Mesenchymal stem cell (in vitro differentiated cells and primary cell): ENCODE data around the gene CCDC188.

Experiments used
- DNase-seq: peaks from one replicate; pipeline ENCODE4 v3.0.0-alpha.2; 2013
- H2AFZ ChIP-seq: one replicate; pipeline ENCODE4 v1.6.1; 2013; ENCODE audit warnings: low read depth, mild to moderate bottlenecking, control low read depth, inconsistent platforms, low read length, moderate library complexity
- H2AK5ac ChIP-seq: 2 replicates; pipeline ENCODE4 v1.6.1; 2013; ENCODE audit warnings: low read length, moderate library complexity, mild to moderate bottlenecking, inconsistent platforms; ENCODE audit not compliant: severe bottlenecking
- H2BK120ac ChIP-seq: one replicate; pipeline ENCODE4 v1.6.1; 2013; ENCODE audit warnings: low read depth, mild to moderate bottlenecking, inconsistent platforms, low read length, moderate library complexity
- H2BK12ac ChIP-seq, 2 experiments: one replicate each; pipeline ENCODE4 v1.6.1; 2013; ENCODE audit warnings: inconsistent platforms in 2 of 2, low read length in 2 of 2, mild to moderate bottlenecking in 2 of 2, moderate library complexity in 2 of 2, control low read depth in 1 of 2
- H2BK15ac ChIP-seq: one replicate; pipeline ENCODE4 v1.6.1; 2013; ENCODE audit warnings: mild to moderate bottlenecking, low read depth, inconsistent platforms; ENCODE audit not compliant: poor library complexity, severe bottlenecking
- H2BK5ac ChIP-seq: 2 replicates; pipeline ENCODE4 v1.6.1; 2013; ENCODE audit warnings: low read depth, mild to moderate bottlenecking, low read length, control low read depth, inconsistent platforms; ENCODE audit not compliant: poor library complexity, severe bottlenecking
- H3K14ac ChIP-seq, 2 experiments: one replicate each; pipeline ENCODE4 v1.6.1; 2013; ENCODE audit warnings: inconsistent platforms in 2 of 2, low read length in 2 of 2, control low read depth in 1 of 2, mild to moderate bottlenecking in 1 of 2, moderate library complexity in 1 of 2
- H3K18ac ChIP-seq, 2 experiments: one replicate each; pipeline ENCODE4 v1.6.1; 2013; ENCODE audit warnings: inconsistent platforms in 2 of 2, low read length in 2 of 2, control low read depth in 1 of 2, low read depth in 1 of 2, mild to moderate bottlenecking in 1 of 2
- H3K23ac ChIP-seq, 2 experiments: one replicate each; pipeline ENCODE4 v1.6.1; 2013; ENCODE audit warnings: inconsistent platforms in 2 of 2, low read length in 2 of 2, mild to moderate bottlenecking in 2 of 2, moderate library complexity in 2 of 2, control low read depth in 1 of 2
- H3K27ac ChIP-seq: 2 replicates; pipeline ENCODE4 v1.5.1; 2013; ENCODE audit warnings: mild to moderate bottlenecking, moderate library complexity, low read length, control low read depth, inconsistent platforms; ENCODE audit not compliant: poor library complexity, severe bottlenecking
- H3K27me3 ChIP-seq, 2 experiments: 2 replicates each; pipeline versions ENCODE4 v1.6.1 to v1.7.0; 2013; ENCODE audit warnings: low read length in 2 of 2, mild to moderate bottlenecking in 2 of 2, moderate library complexity in 2 of 2, control low read depth in 1 of 2, inconsistent platforms in 1 of 2; ENCODE audit not compliant: control insufficient read depth in 1 of 2, insufficient read depth in 1 of 2
- H3K36me3 ChIP-seq, 2 experiments: 2 replicates each; pipeline versions ENCODE4 v1.6.1 to v1.7.0; 2013; ENCODE audit warnings: low read length in 2 of 2, control low read depth in 1 of 2, inconsistent platforms in 1 of 2, low read depth in 1 of 2, mild to moderate bottlenecking in 1 of 2; ENCODE audit not compliant: insufficient read depth in 2 of 2, control insufficient read depth in 1 of 2
- H3K4ac ChIP-seq, 2 experiments: one replicate each; pipeline ENCODE4 v1.6.1; 2013; ENCODE audit warnings: inconsistent platforms in 2 of 2, low read length in 2 of 2, mild to moderate bottlenecking in 2 of 2, moderate library complexity in 2 of 2, control low read depth in 1 of 2, low read depth in 1 of 2
- H3K4me1 ChIP-seq: 2 replicates; pipeline ENCODE4 v1.6.1; 2013; ENCODE audit warnings: low read depth, low read length, control low read depth; ENCODE audit not compliant: control insufficient read depth, insufficient read depth
- H3K4me2 ChIP-seq: 2 replicates; pipeline ENCODE4 v1.6.1; 2013; ENCODE audit warnings: low read length, mild to moderate bottlenecking, inconsistent platforms; ENCODE audit not compliant: poor library complexity, severe bottlenecking
- H3K4me3 ChIP-seq, 2 experiments: 2 replicates each; pipeline versions ENCODE4 v1.5.1 to v1.7.0; 2013; ENCODE audit warnings: low read length in 2 of 2, mild to moderate bottlenecking in 2 of 2, control low read depth in 1 of 2, low read depth in 1 of 2; ENCODE audit not compliant: insufficient read depth in 1 of 2
- H3K79me1 ChIP-seq: replicated peaks from 2 replicates; pipeline ENCODE4 v1.6.1; 2013; ENCODE audit warnings: mild to moderate bottlenecking, control low read depth, low read length, inconsistent platforms; ENCODE audit not compliant: poor library complexity, severe bottlenecking
- H3K9ac ChIP-seq: 2 replicates; pipeline ENCODE4 v1.7.0; 2013; ENCODE audit warnings: mild to moderate bottlenecking, low read length, moderate library complexity
- H3K9me3 ChIP-seq: 2 replicates; pipeline ENCODE4 v1.7.0; 2013; ENCODE audit warnings: mild to moderate bottlenecking, low read length; ENCODE audit not compliant: control insufficient read depth
- H4K8ac ChIP-seq: one replicate; pipeline ENCODE4 v1.6.1; 2013; ENCODE audit warnings: inconsistent platforms, mild to moderate bottlenecking, low read length, moderate library complexity
- H4K91ac ChIP-seq: one replicate; pipeline ENCODE4 v1.6.1; 2013; ENCODE audit warnings: mild to moderate bottlenecking, low read length, inconsistent platforms
- WGBS: methylation state at CpG from one replicate; pipeline ENCODE4 v1.1.7; 2013; ENCODE audit warnings: mixed read lengths; 5-methylcytosine and 5-hydroxymethylcytosine counted together

CCDC188 gene

DNA sequence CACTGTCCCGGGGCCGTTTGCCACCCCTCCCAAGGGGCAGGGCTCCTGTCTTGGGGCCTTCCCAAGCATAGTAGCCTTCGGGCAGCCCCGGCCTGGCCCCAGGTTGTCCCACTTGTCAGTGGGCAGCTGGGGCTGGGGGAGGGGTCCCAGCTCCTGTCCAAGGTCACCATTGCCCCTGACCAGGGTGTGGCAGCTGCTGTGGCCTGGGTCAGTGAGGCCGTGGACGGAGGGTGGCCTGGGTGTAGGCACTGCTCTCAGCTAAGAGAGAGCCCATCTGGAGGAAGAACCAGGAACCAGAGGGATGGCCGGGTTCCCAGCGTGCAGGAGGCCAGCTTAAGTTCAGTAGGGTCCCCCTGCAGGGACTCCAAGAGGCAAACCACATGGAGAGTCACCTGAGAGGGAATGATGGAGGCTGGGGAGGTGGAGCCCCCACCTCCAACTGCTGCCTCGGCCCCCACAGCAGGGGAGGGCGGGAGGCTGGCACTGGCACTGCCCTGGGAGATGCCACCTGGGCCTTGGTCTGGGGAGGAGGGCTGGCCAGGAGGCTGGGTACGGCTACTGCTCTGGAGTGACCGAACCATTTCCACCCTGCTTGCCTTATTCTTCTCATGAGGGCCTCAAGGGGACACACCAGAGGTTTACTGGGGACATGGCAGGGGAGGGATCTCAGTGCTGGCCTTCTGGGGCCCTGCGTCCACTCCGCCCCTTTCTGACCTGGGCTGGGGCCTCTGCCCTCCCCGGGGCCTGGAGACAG, 6.8 kb upstream of the CCDC188 start:
- H4K8ac ChIP-seq, result no peak overlapping the region
- H3K4me1 ChIP-seq, result peaks cover 7% of the 10 kb centered on the region
- no peak overlapping the region for H2BK5ac ChIP-seq
- H3K27me3 ChIP-seq, result peaks cover 21 to 59% of the 10 kb centered on the region in 2 experiments
- no peak overlapping the region for H2AK5ac ChIP-seq
- H2AFZ ChIP-seq, result no peak overlapping the region
- no peaks in the 10 kb centered on the region for H3K9me3 ChIP-seq
- H3K79me1 ChIP-seq, result no peaks in the 10 kb centered on the region
- no peak overlapping the region for H3K4me3 ChIP-seq
- H2BK120ac ChIP-seq, result no peak overlapping the region
- H3K9ac ChIP-seq, result no peak overlapping the region
- no peak overlapping the region for H3K4me2 ChIP-seq
- H3K23ac ChIP-seq, result no peak overlapping the region
- no peak overlapping the region for H2BK12ac ChIP-seq
- no peak overlapping the region for H3K4ac ChIP-seq
- H3K27ac ChIP-seq, result no peak overlapping the region
- H3K18ac ChIP-seq, result no peak overlapping the region
- DNase-seq, result no peak
- 80% methylated on average over 13 of the region's 15 CpGs for WGBS
- H3K36me3 ChIP-seq, result no peaks in the 10 kb centered on the region
- H4K91ac ChIP-seq, result no peak overlapping the region
- no peak overlapping the region for H2BK15ac ChIP-seq
- H3K14ac ChIP-seq, result no peak overlapping the region

- H3K4me1 ChIP-seq, result peaks cover 7% of the 10 kb centered on the region
- no peak overlapping the region for H3K18ac ChIP-seq
- no peak overlapping the region for H4K91ac ChIP-seq
- H2BK15ac ChIP-seq, result no peak overlapping the region
- no peak overlapping the region for H3K9ac ChIP-seq
- no peak overlapping the region for H3K4me3 ChIP-seq
- no peak overlapping the region for H3K4ac ChIP-seq
- no peak overlapping the region for H2AFZ ChIP-seq
- WGBS, result 48% methylated on average over 17 of the region's 17 CpGs
- H3K27me3 ChIP-seq, result peaks cover 21 to 62% of the 10 kb centered on the region in 2 experiments
- H2BK5ac ChIP-seq, result no peak overlapping the region
- H2BK120ac ChIP-seq, result no peak overlapping the region
- no peak overlapping the region for H3K14ac ChIP-seq
- H4K8ac ChIP-seq, result no peak overlapping the region
- no peak overlapping the region for H2BK12ac ChIP-seq
- peak; percentile 62 for DNase-seq
- no peaks in the 10 kb centered on the region for H3K9me3 ChIP-seq
- no peaks in the 10 kb centered on the region for H3K79me1 ChIP-seq
- no peak overlapping the region for H3K4me2 ChIP-seq
- no peaks in the 10 kb centered on the region for H3K36me3 ChIP-seq
- H3K23ac ChIP-seq, result no peak overlapping the region
- no peak overlapping the region for H2AK5ac ChIP-seq
- no peak overlapping the region for H3K27ac ChIP-seq
Observed at GRCh38 chr22:20156611-20157429, 6.0 kb upstream of the CCDC188 start.

- no peak overlapping the region for H4K91ac ChIP-seq
- no peak overlapping the region for H3K4ac ChIP-seq
- no peaks in the 10 kb centered on the region for H3K9me3 ChIP-seq
- no peak overlapping the region for H4K8ac ChIP-seq
- no peak overlapping the region for H2BK15ac ChIP-seq
- no peak overlapping the region for H3K9ac ChIP-seq
- H3K18ac ChIP-seq, result no peak overlapping the region
- no peak overlapping the region for H2BK120ac ChIP-seq
- WGBS, result 65% methylated on average over 6 of the region's 7 CpGs
- no peaks in the 10 kb centered on the region for H3K79me1 ChIP-seq
- no peak overlapping the region for H2BK12ac ChIP-seq
- H2AK5ac ChIP-seq, result no peak overlapping the region
- no peak for DNase-seq
- H3K4me1 ChIP-seq, result peaks cover 7% of the 10 kb centered on the region
- H3K23ac ChIP-seq, result no peak overlapping the region
- H3K36me3 ChIP-seq, result no peaks in the 10 kb centered on the region
- H3K4me2 ChIP-seq, result no peak overlapping the region
- peaks cover 21 to 57% of the 10 kb centered on the region in 2 experiments for H3K27me3 ChIP-seq
- H3K14ac ChIP-seq, result no peak overlapping the region
- no peak overlapping the region for H3K4me3 ChIP-seq
- no peak overlapping the region for H2BK5ac ChIP-seq
- no peak overlapping the region for H3K27ac ChIP-seq
- H2AFZ ChIP-seq, result no peak overlapping the region
Observed at GRCh38 chr22:20156042-20156389, 5.2 kb upstream of the CCDC188 start.

- Histone ChIP-seq H3K14ac (no peak overlapping the region), H4K8ac (no peak overlapping the region), H4K91ac (no peak overlapping the region), H2BK120ac (no peak overlapping the region), H3K18ac (no peak overlapping the region), H2BK15ac (no peak overlapping the region), H3K4me2 (no peak overlapping the region), H3K27ac (no peak overlapping the region), H2BK5ac (no peak overlapping the region), H3K9ac (no peak overlapping the region), H2AK5ac (no peak overlapping the region), H2AFZ (no peak overlapping the region), H3K23ac (no peak overlapping the region), H3K4ac (no peak overlapping the region), H3K4me1 (peaks cover 7% of the 10 kb centered on the region), H3K4me3 (no peak overlapping the region), H2BK12ac (no peak overlapping the region), H3K36me3 (no peaks in the 10 kb centered on the region), H3K79me1 (no peaks in the 10 kb centered on the region), H3K27me3 (peaks cover 16 to 53% of the 10 kb centered on the region in 2 experiments), H3K9me3 (no peaks in the 10 kb centered on the region)
- WGBS, result 83% methylated on average over 26 of the region's 30 CpGs
- DNase-seq, result no peak
Observed at GRCh38 chr22:20155330-20156041, 4.6 kb upstream of the CCDC188 start.
